Measurements from ENCODE around the gene MBOAT2. TPM values are rescaled to one million over a fixed set of nuclear protein-coding genes. Genes with fewer than 3 reads are reported as not detected.

Gene MBOAT2
- total and polyA plus RNA-seq, 4 donors: 5.0 to 26.3 (median 15.0) TPM

GRCh38 chr2:9032536-9033255, 29.2 kb upstream of the MBOAT2 start:
- no peak for ATAC-seq (ENCODE audit: low FRiP score)
- WGBS, 2 donors: 60 to 71% methylated on average over 3 of the region's 3 CpGs

GRCh38 chr2:9032121-9032520, 28.6 kb upstream of the MBOAT2 start:
- WGBS, 2 donors: 85 to 87% methylated on average over 6 of the region's 6 CpGs
- no peaks in the 10 kb centered on the region for H3K9me3 ChIP-seq (ENCODE audit: control insufficient read depth, low read length)
- intact Hi-C loops (cut with DNase I): no loop called here
- ATAC-seq (ENCODE audit: low FRiP score) (no peak), DNase-seq (no peak)
- H3K4me1 ChIP-seq (ENCODE audit: control insufficient read depth in 1 of 2, insufficient read depth in 2 of 2, low read length in 2 of 2): no peaks in the 10 kb centered on the region
- no peak overlapping the region for H3K27ac ChIP-seq (ENCODE audit: low read depth in 1 of 2, low read length in 2 of 2)
- no peaks in the 10 kb centered on the region for H3K36me3 ChIP-seq (ENCODE audit: control insufficient read depth in 1 of 2, insufficient read depth in 2 of 2, low read length in 1 of 2)
- no peak overlapping the region for H3K4me3 ChIP-seq (ENCODE audit: low read length in 2 of 2)
- H3K27me3 ChIP-seq (ENCODE audit: control insufficient read depth in 1 of 2, insufficient read depth in 2 of 2, low read length in 1 of 2): no peaks in the 10 kb centered on the region

More at GRCh38 chr2:9032536-9033255, 29.2 kb upstream of the MBOAT2 start:
- intact Hi-C loops (cut with DNase I): no loop called here
- H3K4me3 ChIP-seq (ENCODE audit: low read length in 2 of 2): no peak overlapping the region
- no peak for DNase-seq
- no peaks in the 10 kb centered on the region for H3K36me3 ChIP-seq (ENCODE audit: control insufficient read depth in 1 of 2, insufficient read depth in 2 of 2, low read length in 1 of 2)
- peaks cover 1% of the 10 kb centered on the region for H3K9me3 ChIP-seq (ENCODE audit: control insufficient read depth, low read length)
- H3K27ac ChIP-seq (ENCODE audit: low read depth in 1 of 2, low read length in 2 of 2): no peak overlapping the region
- H3K27me3 ChIP-seq (ENCODE audit: control insufficient read depth in 1 of 2, insufficient read depth in 2 of 2, low read length in 1 of 2): no peaks in the 10 kb centered on the region
- no peaks in the 10 kb centered on the region for H3K4me1 ChIP-seq (ENCODE audit: control insufficient read depth in 1 of 2, insufficient read depth in 2 of 2, low read length in 2 of 2)

- intact Hi-C loops (cut with DNase I): no loop called here
- Histone ChIP-seq H3K27ac (ENCODE audit: low read depth in 1 of 2, low read length in 2 of 2) (no peak overlapping the region), H3K9me3 (ENCODE audit: control insufficient read depth, low read length) (no peaks in the 10 kb centered on the region), H3K36me3 (ENCODE audit: control insufficient read depth in 1 of 2, insufficient read depth in 2 of 2, low read length in 1 of 2) (no peaks in the 10 kb centered on the region), H3K27me3 (ENCODE audit: control insufficient read depth in 1 of 2, insufficient read depth in 2 of 2, low read length in 1 of 2) (no peaks in the 10 kb centered on the region), H3K4me1 (ENCODE audit: control insufficient read depth in 1 of 2, insufficient read depth in 2 of 2, low read length in 2 of 2) (no peaks in the 10 kb centered on the region), H3K4me3 (ENCODE audit: low read length in 2 of 2) (no peak overlapping the region)
- no peak for ATAC-seq (ENCODE audit: low FRiP score)
- DNase-seq: no peak
Measured at GRCh38 chr2:9031246-9031645, 27.8 kb upstream of the MBOAT2 start.

GRCh38 chr2:9030841-9031240, 27.4 kb upstream of the MBOAT2 start:
- intact Hi-C loops (cut with DNase I): no loop called here
- Histone ChIP-seq H3K4me3 (ENCODE audit: low read length in 2 of 2) (no peak overlapping the region), H3K27ac (ENCODE audit: low read depth in 1 of 2, low read length in 2 of 2) (no peak overlapping the region), H3K4me1 (ENCODE audit: control insufficient read depth in 1 of 2, insufficient read depth in 2 of 2, low read length in 2 of 2) (no peaks in the 10 kb centered on the region), H3K27me3 (ENCODE audit: control insufficient read depth in 1 of 2, insufficient read depth in 2 of 2, low read length in 1 of 2) (no peaks in the 10 kb centered on the region), H3K9me3 (ENCODE audit: control insufficient read depth, low read length) (no peaks in the 10 kb centered on the region), H3K36me3 (ENCODE audit: control insufficient read depth in 1 of 2, insufficient read depth in 2 of 2, low read length in 1 of 2) (no peaks in the 10 kb centered on the region)
- ATAC-seq (ENCODE audit: low FRiP score) (no peak), DNase-seq (no peak)
- WGBS, 2 donors: 6 to 7% methylated on average over 4 of the region's 4 CpGs

GRCh38 chr2:9030190-9030589, 26.7 kb upstream of the MBOAT2 start:
- Histone ChIP-seq H3K9me3 (ENCODE audit: control insufficient read depth, low read length) (no peaks in the 10 kb centered on the region), H3K4me3 (ENCODE audit: low read length in 2 of 2) (no peak overlapping the region), H3K36me3 (ENCODE audit: control insufficient read depth in 1 of 2, insufficient read depth in 2 of 2, low read length in 1 of 2) (no peaks in the 10 kb centered on the region), H3K4me1 (ENCODE audit: control insufficient read depth in 1 of 2, insufficient read depth in 2 of 2, low read length in 2 of 2) (no peaks in the 10 kb centered on the region), H3K27me3 (ENCODE audit: control insufficient read depth in 1 of 2, insufficient read depth in 2 of 2, low read length in 1 of 2) (no peaks in the 10 kb centered on the region), H3K27ac (ENCODE audit: low read depth in 1 of 2, low read length in 2 of 2) (no peak overlapping the region)
- 93 to 94% methylated on average over 6 of the region's 6 CpGs for whole genome bisulfite sequencing, 2 donors
- intact Hi-C loops (cut with DNase I): no loop called here
- ATAC-seq (ENCODE audit: low FRiP score) (no peak), DNase-seq (no peak)

GRCh38 chr2:9029721-9030120, 26.2 kb upstream of the MBOAT2 start:
- 81 to 88% methylated on average over 4 of the region's 4 CpGs for WGBS, 2 donors
- Histone ChIP-seq H3K27me3 (ENCODE audit: control insufficient read depth in 1 of 2, insufficient read depth in 2 of 2, low read length in 1 of 2) (no peaks in the 10 kb centered on the region), H3K4me3 (ENCODE audit: low read length in 2 of 2) (no peak overlapping the region), H3K27ac (ENCODE audit: low read depth in 1 of 2, low read length in 2 of 2) (no peak overlapping the region), H3K36me3 (ENCODE audit: control insufficient read depth in 1 of 2, insufficient read depth in 2 of 2, low read length in 1 of 2) (no peaks in the 10 kb centered on the region), H3K9me3 (ENCODE audit: control insufficient read depth, low read length) (no peaks in the 10 kb centered on the region), H3K4me1 (ENCODE audit: control insufficient read depth in 1 of 2, insufficient read depth in 2 of 2, low read length in 2 of 2) (no peaks in the 10 kb centered on the region)
- ATAC-seq (ENCODE audit: low FRiP score) (no peak), DNase-seq (no peak)
- intact Hi-C loops (cut with DNase I): no loop called here

- Histone ChIP-seq H3K36me3 (ENCODE audit: control insufficient read depth in 1 of 2, insufficient read depth in 2 of 2, low read length in 1 of 2) (no peaks in the 10 kb centered on the region), H3K9me3 (ENCODE audit: control insufficient read depth, low read length) (no peaks in the 10 kb centered on the region), H3K4me3 (ENCODE audit: low read length in 2 of 2) (no peak overlapping the region), H3K27ac (ENCODE audit: low read depth in 1 of 2, low read length in 2 of 2) (no peak overlapping the region), H3K27me3 (ENCODE audit: control insufficient read depth in 1 of 2, insufficient read depth in 2 of 2, low read length in 1 of 2) (no peaks in the 10 kb centered on the region), H3K4me1 (ENCODE audit: control insufficient read depth in 1 of 2, insufficient read depth in 2 of 2, low read length in 2 of 2) (no peaks in the 10 kb centered on the region)
- DNase-seq: no peak
- ATAC-seq (ENCODE audit: low FRiP score): no peak
- intact Hi-C loops (cut with DNase I): no loop called here
- 92 to 95% methylated on average over 4 of the region's 4 CpGs for WGBS, 2 donors
Measured at GRCh38 chr2:9027884-9028283, 24.4 kb upstream of the MBOAT2 start.

- H3K27me3 ChIP-seq (ENCODE audit: control insufficient read depth in 1 of 2, insufficient read depth in 2 of 2, low read length in 1 of 2): no peaks in the 10 kb centered on the region
- 76 to 83% methylated on average over 4 of the region's 4 CpGs for WGBS, 2 donors
- no peaks in the 10 kb centered on the region for H3K9me3 ChIP-seq (ENCODE audit: control insufficient read depth, low read length)
- H3K27ac ChIP-seq (ENCODE audit: low read depth in 1 of 2, low read length in 2 of 2): no peak overlapping the region
- no peaks in the 10 kb centered on the region for H3K4me1 ChIP-seq (ENCODE audit: control insufficient read depth in 1 of 2, insufficient read depth in 2 of 2, low read length in 2 of 2)
- intact Hi-C loops (cut with DNase I): no loop called here
- DNase-seq: no peak
- ATAC-seq (ENCODE audit: low FRiP score): no peak
- H3K4me3 ChIP-seq (ENCODE audit: low read length in 2 of 2): no peak overlapping the region
- H3K36me3 ChIP-seq (ENCODE audit: control insufficient read depth in 1 of 2, insufficient read depth in 2 of 2, low read length in 1 of 2): no peaks in the 10 kb centered on the region
Measured at GRCh38 chr2:9025746-9026145, 22.3 kb upstream of the MBOAT2 start.

GRCh38 chr2:9024575-9024974, 21.1 kb upstream of the MBOAT2 start:
- no peak for ATAC-seq (ENCODE audit: low FRiP score)

More at GRCh38 chr2:9024575-9024974, 21.1 kb upstream of the MBOAT2 start:
- no peaks in the 10 kb centered on the region for H3K4me1 ChIP-seq (ENCODE audit: control insufficient read depth in 1 of 2, insufficient read depth in 2 of 2, low read length in 2 of 2)
- no peaks in the 10 kb centered on the region for H3K9me3 ChIP-seq (ENCODE audit: control insufficient read depth, low read length)
- DNase-seq: no peak
- H3K4me3 ChIP-seq (ENCODE audit: low read length in 2 of 2): no peak overlapping the region
- intact Hi-C loops (cut with DNase I): no loop called here
- no peak overlapping the region for H3K27ac ChIP-seq (ENCODE audit: low read depth in 1 of 2, low read length in 2 of 2)
- H3K36me3 ChIP-seq (ENCODE audit: control insufficient read depth in 1 of 2, insufficient read depth in 2 of 2, low read length in 1 of 2): no peaks in the 10 kb centered on the region
- H3K27me3 ChIP-seq (ENCODE audit: control insufficient read depth in 1 of 2, insufficient read depth in 2 of 2, low read length in 1 of 2): no peaks in the 10 kb centered on the region
